GM18517 (cell line): ENCODE data around the gene ZNF155.
"Not testable (repeated sequence)": the region's sequence is repeated elsewhere in the genome, so short reads cannot be mapped to it uniquely, and the experiment has no call there.

Source experiments
- ATAC-seq: cut with Tn5 transposase; IDR thresholded peaks from one replicate; pipeline ENCODE4 v1.9.1; 2021; ENCODE audit warnings: mild to moderate bottlenecking, moderate library complexity; ENCODE audit not compliant: unreplicated experiment

Gene ZNF155

GRCh38 chr19:43983912-43984686, at the start of gene ZNF155:
ZNF155 (plus strand) TSS chr19:43984188; CDS start chr19:43988544, 4,356 bp downstream.
- no peak for ATAC-seq

GRCh38 chr19:43934985-43935708, 48.8 kb upstream of the ZNF155 start, which contains the start of gene ZNF45:
ZNF45 (minus strand) TSS chr19:43935282; CDS start chr19:43922185, 13,097 bp downstream.
- no peak for ATAC-seq

- ATAC-seq, result no peak
These were observed 47.8 kb upstream of the ZNF155 start for GRCh38 chr19:43936188-43936587.

- ATAC-seq, result no peak
These were observed 44.3 kb upstream of the ZNF155 start for GRCh38 chr19:43939557-43940260.

GRCh38 chr19:43940719-43941118, 43.3 kb upstream of the ZNF155 start:
- no peak for ATAC-seq

GRCh38 chr19:43941209-43941608, 42.8 kb upstream of the ZNF155 start:
- ATAC-seq, result no peak

- not testable (repeated sequence) for ATAC-seq
These were observed 36.6 kb upstream of the ZNF155 start for GRCh38 chr19:43947412-43947811.

GRCh38 chr19:43949803-43950202, 34.2 kb upstream of the ZNF155 start:
- not testable (repeated sequence) for ATAC-seq

- peak; percentile 84 for ATAC-seq
These were observed 32.9 kb upstream of the ZNF155 start, which contains the start of gene ZNF221 for GRCh38 chr19:43950834-43951645. ZNF221 (plus strand) TSS chr19:43951228; CDS start chr19:43962727, 11,499 bp downstream.

GRCh38 chr19:43956827-43957226, 27.2 kb upstream of the ZNF155 start:
- no peak for ATAC-seq

- no peak for ATAC-seq
These were observed 26.1 kb upstream of the ZNF155 start for GRCh38 chr19:43957891-43958290.

GRCh38 chr19:43960411-43960810, 23.6 kb upstream of the ZNF155 start:
- ATAC-seq, result no peak

GRCh38 chr19:43966079-43966694, 17.8 kb upstream of the ZNF155 start:
- no peak for ATAC-seq

- no peak for ATAC-seq
These were observed 7.3 kb upstream of the ZNF155 start for GRCh38 chr19:43976732-43977131.

GRCh38 chr19:43983544-43983911, 460 bp upstream of the ZNF155 start:
- no peak for ATAC-seq

GRCh38 chr19:43984687-43985000, 656 bp downstream of the ZNF155 start:
- no peak for ATAC-seq

- ATAC-seq, result no peak
These were observed 13.8 kb downstream of the ZNF155 start for GRCh38 chr19:43997631-43998290.

GRCh38 chr19:44002212-44002565, 18.2 kb downstream of the ZNF155 start:
- no peak for ATAC-seq

- ATAC-seq, result peak; percentile 93
These were observed 18.8 kb downstream of the ZNF155 start, which contains the start of gene ZNF230 for GRCh38 chr19:44002566-44003460. ZNF230 (plus strand) TSS chr19:44002957; CDS start chr19:44007079, 4,122 bp downstream.
